GM23248 (cell line): Measurements from ENCODE around the gene IL36B. TPM values are rescaled to one million over a fixed set of nuclear protein-coding genes. Genes with fewer than 3 reads are reported as not detected.

Source experiments
- DNase-seq: peaks from one replicate; pipeline ENCODE4 v3.0.0-alpha.2; 2015
- H2AFZ ChIP-seq: fragments of 200-600 bp; sonication (generic); 2 replicates; pipeline ENCODE4 v1.6.1; 2016; ENCODE audit warnings: antibody characterized with exemption
- H3F3A ChIP-seq: fragments of 200-600 bp; sonication (generic); 2 replicates; pipeline ENCODE4 v1.6.1; 2016; ENCODE audit warnings: mild to moderate bottlenecking, antibody characterized with exemption, mixed run types; ENCODE audit not compliant: insufficient read depth
- H3K27ac ChIP-seq: fragments of 200-600 bp; sonication (generic); 2 replicates; pipeline ENCODE4 v1.5.1; 2016; ENCODE audit warnings: mild to moderate bottlenecking
- H3K27me3 ChIP-seq: fragments of 200-600 bp; sonication (generic); replicated peaks from 2 replicates; pipeline ENCODE4 v1.6.1; 2016; ENCODE audit warnings: mild to moderate bottlenecking; ENCODE audit not compliant: insufficient read depth
- H3K36me3 ChIP-seq: fragments of 200-600 bp; sonication (generic); 2 replicates; pipeline ENCODE4 v1.6.1; 2016; ENCODE audit warnings: low read depth, mild to moderate bottlenecking
- H3K4me1 ChIP-seq: fragments of 200-600 bp; sonication (generic); 2 replicates; pipeline ENCODE4 v1.6.1; 2016; ENCODE audit warnings: mild to moderate bottlenecking; ENCODE audit not compliant: insufficient read depth
- H3K4me2 ChIP-seq: fragments of 200-600 bp; sonication (generic); one replicate; pipeline ENCODE4 v1.6.1; 2016; ENCODE audit warnings: mild to moderate bottlenecking; ENCODE audit not compliant: unreplicated experiment
- H3K4me3 ChIP-seq: fragments of 200-600 bp; sonication (generic); 2 replicates; pipeline ENCODE4 v1.5.1; 2016; ENCODE audit warnings: mild to moderate bottlenecking
- H3K79me2 ChIP-seq: fragments of 200-600 bp; sonication (generic); 2 replicates; pipeline ENCODE4 v1.6.1; 2016; ENCODE audit warnings: mild to moderate bottlenecking; ENCODE audit not compliant: insufficient read depth
- H3K9ac ChIP-seq: fragments of 200-600 bp; sonication (generic); 2 replicates; pipeline ENCODE4 v1.6.1; 2016; ENCODE audit warnings: mild to moderate bottlenecking
- H3K9me2 ChIP-seq: fragments of 200-600 bp; sonication (generic); 2 replicates; pipeline ENCODE4 v1.6.1; 2016; ENCODE audit warnings: mixed run types, mild to moderate bottlenecking, moderate library complexity; ENCODE audit not compliant: insufficient read depth
- H3K9me3 ChIP-seq: fragments of 200-600 bp; sonication (generic); one replicate; pipeline ENCODE4 v1.6.1; 2017; ENCODE audit warnings: low read depth
- H4K20me1 ChIP-seq: fragments of 200-600 bp; sonication (generic); 2 replicates; pipeline ENCODE4 v1.6.0; 2016; ENCODE audit not compliant: insufficient read depth
- EZH2 ChIP-seq: fragments of 200-600 bp; sonication (generic); IDR thresholded peaks from 2 replicates; pipeline ENCODE4 v1.6.1; 2018; ENCODE audit warnings: antibody characterized with exemption, mild to moderate bottlenecking; ENCODE audit not compliant: insufficient read depth, poor library complexity, severe bottlenecking
- EZH2phosphoT487 ChIP-seq: fragments of 200-600 bp; sonication (generic); IDR thresholded peaks from 2 replicates; pipeline ENCODE4 v1.6.1; 2018; ENCODE audit warnings: antibody characterized with exemption, moderate library complexity, mild to moderate bottlenecking, low read depth; ENCODE audit not compliant: insufficient read depth
- WGBS, 2 experiments: methylation state at CpG; one replicate each; pipeline ENCODE4 v1.1.6; 2015 to 2017; ENCODE audit warnings: low lambda C conversion rate in 2 of 2, low coverage in 1 of 2; ENCODE audit errors: missing lambda C conversion rate in 2 of 2; 5-methylcytosine and 5-hydroxymethylcytosine counted together
- in situ Hi-C: fragments of 300-500 bp; cut with MboI; formaldehyde crosslinking; loops from 2 replicates; pipeline ENCODE4 v1.15.0; 2020
- polyA plus RNA-seq: library from polyadenylated mRNA; unstranded; fragments of >200 nt; fragmentation: Nextera tagmentation; extraction: Ambion mirVana; gene quantifications from 2 replicates; pipeline ENCODE4 v1.2.1, GENCODE V29; 2016
- total RNA-seq: library from RNA; depleted of rRNA; stranded (reverse); fragments of >200 nt; shearing (Covaris generic); gene quantifications from 2 replicates; pipeline ENCODE4 v1.2.3, GENCODE V29; 2014

IL36B gene
- total and polyA plus RNA-seq, 2 experiments from 2014 or later: not detected

DNA sequence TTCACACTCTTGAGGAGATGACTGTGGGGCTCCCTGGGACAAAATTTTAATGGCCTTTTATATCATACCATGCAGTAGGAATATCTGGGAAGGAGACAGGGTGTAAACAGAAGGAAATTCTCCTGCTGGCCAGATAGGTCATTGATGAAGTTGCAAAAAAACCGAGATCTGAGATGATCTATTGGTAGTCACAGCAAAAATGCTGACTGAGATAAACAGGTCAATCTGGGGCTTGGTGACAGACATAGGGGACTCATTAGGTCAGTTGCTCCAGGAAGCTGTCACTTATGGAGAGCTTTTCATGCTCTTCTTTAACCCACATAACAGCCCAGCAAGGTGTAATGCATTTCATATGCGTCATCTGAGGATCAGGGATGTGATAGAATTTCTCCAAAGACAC lies 50.0 kb downstream of the IL36B start:
- H3F3A ChIP-seq: no peaks in the 10 kb centered on the region
- H3K27me3 ChIP-seq: peaks cover 16% of the 10 kb centered on the region
- H3K9me2 ChIP-seq: no peaks in the 10 kb centered on the region
- no peak overlapping the region for H2AFZ ChIP-seq
- no peaks in the 10 kb centered on the region for H3K36me3 ChIP-seq
- no peaks in the 10 kb centered on the region for H3K9me3 ChIP-seq
- in situ Hi-C loops: no loop called here
- H4K20me1 ChIP-seq: no peaks in the 10 kb centered on the region
- 0 to 3% methylated on average over 2 of the region's 2 CpGs for whole genome bisulfite sequencing, 2 experiments
- no peak overlapping the region for H3K4me2 ChIP-seq
- no peak for DNase-seq
- no peaks in the 10 kb centered on the region for H3K79me2 ChIP-seq
- no peak overlapping the region for H3K4me3 ChIP-seq
- TF ChIP-seq EZH2 (no peak), EZH2phosphoT487 (no peak)
- no peak overlapping the region for H3K9ac ChIP-seq
- no peaks in the 10 kb centered on the region for H3K4me1 ChIP-seq
- H3K27ac ChIP-seq: no peak overlapping the region

DNA sequence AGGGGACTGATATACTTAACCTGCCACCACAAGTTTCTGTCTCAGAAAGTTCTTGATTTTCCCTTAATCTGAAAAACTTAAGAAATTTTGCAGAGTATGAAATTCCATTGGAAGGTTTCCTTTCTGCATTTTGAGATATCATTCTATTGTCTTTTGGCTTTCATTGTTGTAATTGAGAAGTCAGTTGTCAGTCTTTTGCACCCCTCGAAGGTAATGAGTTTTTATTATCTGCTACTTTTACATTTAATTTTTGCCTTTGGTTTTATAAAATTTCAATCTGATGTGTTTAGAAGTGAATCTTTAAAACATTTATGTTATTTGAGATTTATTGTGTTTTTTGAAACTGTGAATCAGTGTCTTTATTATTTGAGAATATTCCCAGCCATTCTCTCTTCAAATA lies 52.2 kb downstream of the IL36B start:
- no peak overlapping the region for H3K9ac ChIP-seq
- no peaks in the 10 kb centered on the region for H3K36me3 ChIP-seq
- no peak overlapping the region for H3K4me3 ChIP-seq
- H4K20me1 ChIP-seq: no peaks in the 10 kb centered on the region
- no peaks in the 10 kb centered on the region for H3K79me2 ChIP-seq
- WGBS, 2 experiments: 11 to 15% methylated on average over 1 of the region's 1 CpG
- no peak for DNase-seq
- H3K9me2 ChIP-seq: no peaks in the 10 kb centered on the region
- H3K27ac ChIP-seq: no peak overlapping the region
- H3F3A ChIP-seq: no peaks in the 10 kb centered on the region
- TF ChIP-seq EZH2 (no peak), EZH2phosphoT487 (no peak)
- no peak overlapping the region for H2AFZ ChIP-seq
- H3K9me3 ChIP-seq: no peaks in the 10 kb centered on the region
- in situ Hi-C loops: no loop called here
- peaks cover 8% of the 10 kb centered on the region for H3K27me3 ChIP-seq
- no peaks in the 10 kb centered on the region for H3K4me1 ChIP-seq
- H3K4me2 ChIP-seq: no peak overlapping the region

DNA sequence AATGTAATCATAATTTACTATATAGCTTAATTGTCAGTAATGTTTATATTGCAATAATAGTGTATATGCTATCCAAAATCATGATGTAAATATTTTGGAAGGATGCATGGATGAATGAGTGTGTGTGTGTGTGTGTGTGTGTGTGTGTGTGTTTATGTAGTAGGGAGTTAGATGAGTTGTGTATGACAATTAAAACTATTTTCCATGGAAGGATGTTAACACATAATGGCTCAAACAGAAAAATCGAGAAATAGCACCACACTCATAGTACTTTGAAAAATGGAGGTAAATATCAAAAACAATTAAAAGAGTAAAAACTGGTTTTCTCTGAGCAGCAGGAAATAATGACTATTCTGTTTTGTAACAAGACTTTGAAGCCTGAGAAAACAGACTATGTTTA lies 55.5 kb downstream of the IL36B start:
- H4K20me1 ChIP-seq: no peaks in the 10 kb centered on the region
- H3K4me3 ChIP-seq: no peak overlapping the region
- H3K27me3 ChIP-seq: peaks cover 17% of the 10 kb centered on the region
- H3K9me2 ChIP-seq: no peaks in the 10 kb centered on the region
- TF ChIP-seq EZH2phosphoT487 (no peak), EZH2 (no peak)
- DNase-seq: no peak
- no peak overlapping the region for H3K4me2 ChIP-seq
- no peaks in the 10 kb centered on the region for H3K4me1 ChIP-seq
- no peak overlapping the region for H3K9ac ChIP-seq
- H3K9me3 ChIP-seq: peaks cover 1% of the 10 kb centered on the region
- no peaks in the 10 kb centered on the region for H3K79me2 ChIP-seq
- in situ Hi-C loops: no loop called here
- no peaks in the 10 kb centered on the region for H3F3A ChIP-seq
- H3K27ac ChIP-seq: no peak overlapping the region
- H3K36me3 ChIP-seq: no peaks in the 10 kb centered on the region
- 7 to 12% methylated on average over 1 of the region's 1 CpG for WGBS, 2 experiments
- no peak overlapping the region for H2AFZ ChIP-seq

DNA sequence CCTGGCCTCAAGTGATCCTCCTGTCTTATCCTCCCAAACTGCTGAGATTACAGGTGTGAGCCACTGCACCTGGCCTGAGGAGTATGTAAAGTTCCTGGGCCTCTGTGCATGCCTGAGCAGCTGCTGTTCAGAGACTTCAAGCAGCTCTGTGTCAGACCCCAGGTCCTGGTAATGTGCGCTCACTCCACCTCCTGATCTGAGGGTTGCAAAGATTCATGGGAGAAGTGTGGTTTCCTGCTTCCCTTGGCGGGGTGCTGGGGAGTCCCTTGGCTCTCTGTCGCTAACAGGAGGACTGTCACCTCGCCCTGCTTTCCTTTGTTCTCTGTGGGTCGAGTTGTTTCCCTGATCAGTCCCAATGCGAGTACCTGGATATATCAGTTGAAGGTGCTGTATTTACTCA lies 56.0 kb downstream of the IL36B start:
- H4K20me1 ChIP-seq: no peaks in the 10 kb centered on the region
- no peaks in the 10 kb centered on the region for H3K36me3 ChIP-seq
- 27 to 31% methylated on average over 6 of the region's 6 CpGs for WGBS, 2 experiments
- no peak for DNase-seq
- H3F3A ChIP-seq: no peaks in the 10 kb centered on the region
- H3K9ac ChIP-seq: no peak overlapping the region
- H3K9me2 ChIP-seq: no peaks in the 10 kb centered on the region
- H3K4me2 ChIP-seq: no peak overlapping the region
- no peak overlapping the region for H3K4me3 ChIP-seq
- H3K79me2 ChIP-seq: no peaks in the 10 kb centered on the region
- peaks cover 3% of the 10 kb centered on the region for H3K9me3 ChIP-seq
- no peak overlapping the region for H2AFZ ChIP-seq
- peaks cover 17% of the 10 kb centered on the region for H3K27me3 ChIP-seq
- no peak for TF ChIP-seq EZH2phosphoT487
- no peak for TF ChIP-seq EZH2
- in situ Hi-C loops: no loop called here
- H3K4me1 ChIP-seq: no peaks in the 10 kb centered on the region
- no peak overlapping the region for H3K27ac ChIP-seq

DNA sequence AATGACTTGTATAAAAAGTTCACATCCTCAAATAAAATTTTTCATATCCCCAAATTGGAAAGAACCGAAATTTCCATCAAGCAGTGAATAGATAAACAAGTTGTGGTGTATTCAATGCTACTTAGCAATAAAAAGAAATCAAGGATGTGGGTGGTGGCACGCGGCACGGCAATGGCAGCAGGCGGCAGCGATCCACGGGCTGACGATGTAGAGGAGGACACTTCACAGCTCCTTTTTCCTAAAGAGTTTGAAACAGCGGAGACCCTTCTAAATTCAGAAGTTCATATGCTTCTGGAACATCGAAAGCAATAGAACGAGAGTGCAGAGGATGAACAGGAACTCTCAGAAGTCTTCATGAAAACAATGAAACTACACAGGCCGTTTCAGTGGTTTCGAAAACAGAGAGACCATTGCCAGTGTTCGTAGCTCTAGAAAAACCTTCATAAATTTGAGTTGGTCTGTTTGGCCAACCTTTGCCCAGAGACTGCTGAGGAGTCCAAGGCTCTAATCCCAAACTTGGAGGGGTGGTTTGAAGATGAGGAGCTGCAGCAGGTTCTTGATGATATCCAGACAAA lies 57.2 kb downstream of the IL36B start:
- no peak overlapping the region for H3K4me2 ChIP-seq
- no peaks in the 10 kb centered on the region for H3K36me3 ChIP-seq
- WGBS, 2 experiments: 58 to 59% methylated on average over 14 of the region's 14 CpGs
- H3K9me2 ChIP-seq: no peaks in the 10 kb centered on the region
- H2AFZ ChIP-seq: no peak overlapping the region
- H3K4me3 ChIP-seq: no peak overlapping the region
- no peak overlapping the region for H3K9ac ChIP-seq
- no peak for DNase-seq
- H3K79me2 ChIP-seq: no peaks in the 10 kb centered on the region
- peaks cover 3% of the 10 kb centered on the region for H3K9me3 ChIP-seq
- H3K27me3 ChIP-seq: peaks cover 17% of the 10 kb centered on the region
- no peaks in the 10 kb centered on the region for H3K4me1 ChIP-seq
- in situ Hi-C loops: no loop called here
- no peak overlapping the region for H3K27ac ChIP-seq
- H4K20me1 ChIP-seq: no peaks in the 10 kb centered on the region
- TF ChIP-seq EZH2phosphoT487: no peak
- no peak for TF ChIP-seq EZH2
- no peaks in the 10 kb centered on the region for H3F3A ChIP-seq
